Memory B cell (primary cell): ENCODE measurements around the gene EXPH5.
"Not testable (repeated sequence)": the region's sequence is repeated elsewhere in the genome, so short reads cannot be mapped to it uniquely, and the experiment has no call there.

Source experiments
- ATAC-seq: fragments of 150-1000 bp; cut with Tn5 transposase; 2 replicates; pipeline ENCODE4 v1.10.0; 2021; ENCODE audit warnings: low read depth, mild to moderate bottlenecking, moderate library complexity
- DNase-seq, 2 donors: peaks; one replicate each; pipeline ENCODE4 v3.0.0; 2022; ENCODE audit warnings: low spot score in 2 of 2
- H3K27ac Mint-ChIP-seq: one replicate; pipeline ENCODE4 v1.8.0; 2022; ENCODE audit warnings: mild to moderate bottlenecking, moderate library complexity, mixed read lengths
- H3K27me3 Mint-ChIP-seq: one replicate; pipeline ENCODE4 v1.8.0; 2022; ENCODE audit warnings: mixed read lengths
- H3K36me3 Mint-ChIP-seq: one replicate; pipeline ENCODE4 v1.8.0; 2022; ENCODE audit warnings: mild to moderate bottlenecking, mixed read lengths
- H3K4me1 Mint-ChIP-seq: one replicate; pipeline ENCODE4 v1.8.0; 2022; ENCODE audit warnings: mixed read lengths
- H3K4me3 Mint-ChIP-seq: one replicate; pipeline ENCODE4 v1.8.0; 2022; ENCODE audit warnings: mild to moderate bottlenecking, moderate library complexity, mixed read lengths
- H3K9me3 Mint-ChIP-seq: one replicate; pipeline ENCODE4 v1.8.0; 2022; ENCODE audit warnings: mixed read lengths

Gene EXPH5

DNA sequence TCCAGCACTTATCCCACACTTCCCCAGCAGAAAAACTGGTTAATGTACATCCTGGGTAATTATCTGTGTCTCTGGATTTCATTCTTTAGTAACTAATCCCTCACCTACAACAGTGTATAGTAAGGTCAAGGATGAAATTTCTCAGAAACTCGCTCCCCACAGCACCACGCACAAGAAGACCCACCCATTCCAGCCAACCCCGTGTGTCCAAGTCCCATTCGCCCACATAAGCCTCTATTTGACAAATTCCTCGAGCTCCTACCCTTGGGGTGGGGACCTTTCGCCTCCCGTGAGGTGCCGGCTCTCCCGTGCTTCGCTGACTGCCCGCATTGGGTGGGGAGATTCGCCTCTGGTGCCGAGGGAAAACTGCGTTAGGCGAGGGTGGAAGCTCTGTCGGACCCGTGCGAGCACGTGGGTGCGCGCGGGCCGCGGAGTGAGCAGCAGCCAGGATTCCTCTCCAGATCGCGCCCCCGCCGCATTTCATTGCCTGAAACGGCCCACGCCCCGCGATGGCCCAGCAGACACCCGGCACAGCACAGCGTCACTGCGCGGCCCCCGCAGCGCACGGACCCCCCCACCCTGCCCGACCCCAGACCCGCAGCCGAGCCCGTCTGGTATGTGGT is 866 bp downstream of the EXPH5 start:
- Mint-ChIP-seq H3K27ac (no peak overlapping the region), H3K9me3 (no peaks in the 10 kb centered on the region), H3K4me1 (peaks cover 8% of the 10 kb centered on the region), H3K4me3 (peak overlapping the region; percentile 82), H3K36me3 (no peaks in the 10 kb centered on the region), H3K27me3 (peaks cover 23% of the 10 kb centered on the region)
- DNase-seq (peak in 1 of 2 donors; percentile 27), ATAC-seq (peak; percentile 24)

GRCh38 chr11:108591893-108592292 is 1.7 kb downstream of the EXPH5 start:
- Mint-ChIP-seq H3K4me1 (peaks cover 8% of the 10 kb centered on the region), H3K9me3 (no peaks in the 10 kb centered on the region), H3K4me3 (peak overlapping the region; percentile 82), H3K36me3 (no peaks in the 10 kb centered on the region), H3K27ac (no peak overlapping the region), H3K27me3 (peaks cover 25% of the 10 kb centered on the region)
- DNase-seq (no peak), ATAC-seq (no peak)

DNA sequence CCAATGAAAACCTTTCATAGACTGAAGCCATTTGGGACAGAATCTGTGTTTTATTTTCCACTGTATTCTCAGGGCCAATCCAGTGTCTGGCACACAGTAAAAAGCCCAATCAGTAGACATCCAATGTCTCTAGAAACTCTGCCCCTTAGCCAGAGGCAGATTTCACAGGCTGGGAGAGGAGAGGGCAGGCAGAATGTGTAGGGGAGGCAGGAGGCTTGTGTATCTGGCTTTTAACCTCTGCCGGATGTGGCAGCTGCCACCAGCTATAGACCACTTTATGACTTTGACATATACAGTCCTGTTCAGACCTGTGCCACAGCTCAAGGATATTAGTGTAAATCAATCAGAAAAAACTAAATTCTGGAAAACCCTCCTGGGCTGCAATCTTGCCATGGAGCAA is 4.4 kb downstream of the EXPH5 start:
- Mint-ChIP-seq H3K4me1 (peaks cover 8% of the 10 kb centered on the region), H3K27me3 (peaks cover 12% of the 10 kb centered on the region), H3K4me3 (no peak overlapping the region), H3K36me3 (no peaks in the 10 kb centered on the region), H3K9me3 (no peaks in the 10 kb centered on the region), H3K27ac (no peak overlapping the region)
- ATAC-seq (no peak), DNase-seq (no peak)

DNA sequence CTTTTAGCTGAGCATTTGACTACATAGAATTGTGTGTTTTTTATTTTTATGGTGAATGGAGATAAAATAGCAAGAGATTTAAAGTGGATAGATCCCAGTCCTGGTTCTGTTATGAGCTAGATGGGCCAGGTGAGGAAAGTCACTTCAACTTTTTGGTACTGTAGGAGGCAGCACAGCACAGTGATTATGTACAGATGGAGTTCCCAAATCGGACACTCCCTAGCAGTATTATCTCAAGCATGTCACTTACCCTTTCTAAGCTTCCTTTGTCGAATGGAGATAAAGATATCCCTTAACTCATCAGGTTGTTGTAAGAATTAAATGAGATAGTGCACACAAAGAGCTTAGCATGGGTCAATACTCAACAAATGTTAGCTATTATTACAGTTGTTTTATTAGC is 5.3 kb downstream of the EXPH5 start:
- ATAC-seq (no peak), DNase-seq (no peak)
- Mint-ChIP-seq H3K27me3 (peaks cover 11% of the 10 kb centered on the region), H3K4me3 (no peak overlapping the region), H3K27ac (no peak overlapping the region), H3K36me3 (no peaks in the 10 kb centered on the region), H3K4me1 (peaks cover 5% of the 10 kb centered on the region), H3K9me3 (no peaks in the 10 kb centered on the region)

DNA sequence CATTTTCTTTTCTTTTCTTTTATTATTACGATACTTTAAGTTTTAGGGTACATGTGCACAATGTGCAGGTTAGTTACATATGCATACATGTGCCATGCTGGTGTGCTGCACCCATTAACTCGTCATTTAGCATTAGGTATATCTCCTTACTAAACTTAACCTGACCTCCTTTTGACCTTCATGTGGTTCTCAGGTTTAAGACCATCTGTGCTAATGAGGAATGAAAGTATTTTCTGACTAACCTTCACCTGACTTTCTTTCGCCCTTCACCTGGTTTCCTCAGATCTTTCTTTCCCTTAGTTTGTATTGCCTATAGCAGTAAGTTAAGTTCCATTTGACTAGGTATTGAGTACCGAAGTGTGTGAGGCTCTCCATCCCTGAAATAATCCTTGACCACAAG is 6.5 kb downstream of the EXPH5 start:
- H3K27ac Mint-ChIP-seq, result no peak overlapping the region
- no peak overlapping the region for H3K4me3 Mint-ChIP-seq
- peaks cover 4% of the 10 kb centered on the region for H3K27me3 Mint-ChIP-seq
- DNase-seq, result no peak
- no peak for ATAC-seq
- H3K9me3 Mint-ChIP-seq, result no peaks in the 10 kb centered on the region
- H3K36me3 Mint-ChIP-seq, result no peaks in the 10 kb centered on the region
- no peaks in the 10 kb centered on the region for H3K4me1 Mint-ChIP-seq

- no peak overlapping the region for H3K27ac Mint-ChIP-seq
- DNase-seq (no peak), ATAC-seq (no peak)
- no peak overlapping the region for H3K4me3 Mint-ChIP-seq
- peaks cover 4% of the 10 kb centered on the region for H3K27me3 Mint-ChIP-seq
- no peaks in the 10 kb centered on the region for H3K9me3 Mint-ChIP-seq
- no peaks in the 10 kb centered on the region for H3K36me3 Mint-ChIP-seq
- H3K4me1 Mint-ChIP-seq, result no peaks in the 10 kb centered on the region
Measured at GRCh38 chr11:108586600-108586999, 7.0 kb downstream of the EXPH5 start.

DNA sequence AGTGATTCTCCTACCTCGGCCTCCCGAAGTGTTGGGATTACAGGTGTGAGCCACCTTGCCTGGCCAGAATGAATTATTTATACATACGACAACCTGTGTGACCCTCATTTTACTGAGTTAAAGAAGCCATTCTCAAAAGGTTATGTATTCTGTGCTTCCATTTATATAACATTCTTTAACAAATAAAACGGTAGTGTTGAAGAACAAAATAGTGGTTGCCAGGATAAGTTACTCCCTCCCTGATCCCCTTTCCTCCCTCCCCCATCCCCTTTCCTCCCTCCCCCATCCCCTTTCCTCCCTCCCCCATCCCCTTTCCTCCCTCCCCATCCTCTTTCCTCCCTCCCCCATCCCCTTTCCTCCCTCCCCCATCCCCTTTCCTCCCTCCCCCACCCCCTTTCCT is 7.4 kb downstream of the EXPH5 start:
- H3K27ac Mint-ChIP-seq, ATAC-seq, H3K27me3 Mint-ChIP-seq, H3K4me3 Mint-ChIP-seq, H3K9me3 Mint-ChIP-seq, DNase-seq, H3K4me1 Mint-ChIP-seq, H3K36me3 Mint-ChIP-seq: not testable (repeated sequence)

GRCh38 chr11:108584973-108585372 is 8.6 kb downstream of the EXPH5 start:
- Mint-ChIP-seq H3K4me1 (no peaks in the 10 kb centered on the region), H3K36me3 (no peaks in the 10 kb centered on the region), H3K9me3 (no peaks in the 10 kb centered on the region), H3K27ac (no peak overlapping the region), H3K4me3 (no peak overlapping the region), H3K27me3 (peaks cover 6% of the 10 kb centered on the region)
- DNase-seq, result no peak
- no peak for ATAC-seq

GRCh38 chr11:108580645-108581044 is 12.9 kb downstream of the EXPH5 start:
- Mint-ChIP-seq H3K4me1 (no peaks in the 10 kb centered on the region), H3K27me3 (peaks cover 10% of the 10 kb centered on the region), H3K9me3 (no peaks in the 10 kb centered on the region), H3K4me3 (no peak overlapping the region), H3K27ac (no peak overlapping the region), H3K36me3 (no peaks in the 10 kb centered on the region)
- ATAC-seq (no peak), DNase-seq (no peak)

GRCh38 chr11:108580043-108580442 is 13.5 kb downstream of the EXPH5 start:
- no peaks in the 10 kb centered on the region for H3K4me1 Mint-ChIP-seq
- peaks cover 10% of the 10 kb centered on the region for H3K27me3 Mint-ChIP-seq
- ATAC-seq (no peak), DNase-seq (no peak)
- H3K9me3 Mint-ChIP-seq, result no peaks in the 10 kb centered on the region
- no peak overlapping the region for H3K4me3 Mint-ChIP-seq
- no peaks in the 10 kb centered on the region for H3K36me3 Mint-ChIP-seq
- H3K27ac Mint-ChIP-seq, result no peak overlapping the region

DNA sequence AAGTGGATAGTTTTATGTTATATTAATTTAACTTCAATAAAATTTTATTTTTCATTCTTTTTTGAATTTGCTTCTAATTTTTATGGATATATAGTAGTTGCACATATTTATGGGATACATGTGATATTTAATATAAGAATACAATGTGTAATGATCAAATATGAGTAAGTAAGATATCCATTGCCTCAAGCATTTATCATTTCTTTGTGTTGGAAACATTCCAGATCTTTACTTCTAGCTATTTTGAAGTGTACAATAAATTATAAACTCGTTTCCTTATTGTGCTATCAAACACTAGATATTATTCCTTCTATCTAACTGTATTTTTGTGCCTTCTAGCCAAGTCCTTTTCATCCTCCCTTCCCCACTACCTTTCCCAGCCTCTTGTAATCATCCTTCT is 17.0 kb downstream of the EXPH5 start:
- no peak overlapping the region for H3K27ac Mint-ChIP-seq
- no peaks in the 10 kb centered on the region for H3K4me1 Mint-ChIP-seq
- H3K36me3 Mint-ChIP-seq, result no peaks in the 10 kb centered on the region
- peaks cover 7% of the 10 kb centered on the region for H3K27me3 Mint-ChIP-seq
- H3K9me3 Mint-ChIP-seq, result no peaks in the 10 kb centered on the region
- DNase-seq, result no peak
- H3K4me3 Mint-ChIP-seq, result no peak overlapping the region
- ATAC-seq, result no peak

GRCh38 chr11:108574675-108575074 is 18.9 kb downstream of the EXPH5 start:
- peaks cover 5% of the 10 kb centered on the region for H3K27me3 Mint-ChIP-seq
- no peak overlapping the region for H3K27ac Mint-ChIP-seq
- ATAC-seq (no peak), DNase-seq (no peak)
- no peaks in the 10 kb centered on the region for H3K4me1 Mint-ChIP-seq
- no peaks in the 10 kb centered on the region for H3K9me3 Mint-ChIP-seq
- no peak overlapping the region for H3K4me3 Mint-ChIP-seq
- H3K36me3 Mint-ChIP-seq, result no peaks in the 10 kb centered on the region

DNA sequence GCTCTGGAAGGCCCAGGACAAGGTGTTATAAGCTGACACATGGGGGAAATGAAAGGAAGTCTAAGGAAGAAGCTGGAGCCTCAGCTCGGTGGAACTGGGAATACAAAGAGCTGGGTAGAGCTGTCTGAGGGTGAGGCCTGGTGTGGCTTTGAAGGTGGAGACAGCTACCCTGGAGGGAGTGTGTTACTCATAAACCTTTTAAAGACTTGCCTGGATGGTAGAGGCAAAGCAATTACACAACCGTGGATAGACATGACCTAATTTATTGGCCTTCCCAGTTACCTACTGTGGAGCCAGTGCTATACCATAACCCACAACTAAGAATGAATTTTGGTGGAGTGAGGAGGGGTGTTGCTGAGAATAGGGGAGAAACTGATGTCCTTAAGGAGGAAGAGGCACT is 22.6 kb downstream of the EXPH5 start:
- no peak overlapping the region for H3K4me3 Mint-ChIP-seq
- DNase-seq, result no peak
- no peaks in the 10 kb centered on the region for H3K9me3 Mint-ChIP-seq
- ATAC-seq, result no peak
- no peaks in the 10 kb centered on the region for H3K4me1 Mint-ChIP-seq
- H3K36me3 Mint-ChIP-seq, result no peaks in the 10 kb centered on the region
- peaks cover 2% of the 10 kb centered on the region for H3K27me3 Mint-ChIP-seq
- no peak overlapping the region for H3K27ac Mint-ChIP-seq

DNA sequence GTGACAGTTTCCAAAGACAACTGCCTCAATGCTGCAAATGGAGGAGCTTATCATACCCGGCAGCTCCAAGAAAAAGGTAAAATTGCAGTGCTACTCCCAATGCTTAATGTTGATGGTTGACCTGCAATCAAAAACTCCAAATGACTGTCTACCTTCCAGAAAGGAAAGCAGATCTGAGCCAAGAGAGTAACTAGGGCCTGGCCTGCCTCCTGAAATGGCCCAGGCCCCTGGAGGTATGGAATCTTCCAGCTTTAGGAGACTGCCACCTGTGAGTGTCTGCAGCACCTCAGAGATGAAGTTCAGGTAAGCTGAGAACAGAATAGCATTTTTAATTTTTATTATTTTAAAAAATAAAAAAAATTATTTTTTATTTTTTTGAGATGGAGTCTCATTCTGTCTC is 23.7 kb downstream of the EXPH5 start:
- H3K9me3 Mint-ChIP-seq, result no peaks in the 10 kb centered on the region
- no peak overlapping the region for H3K4me3 Mint-ChIP-seq
- H3K4me1 Mint-ChIP-seq, result no peaks in the 10 kb centered on the region
- no peak for DNase-seq
- H3K27ac Mint-ChIP-seq, result no peak overlapping the region
- peaks cover 2% of the 10 kb centered on the region for H3K27me3 Mint-ChIP-seq
- H3K36me3 Mint-ChIP-seq, result no peaks in the 10 kb centered on the region
- ATAC-seq, result no peak

- Mint-ChIP-seq H3K4me1 (no peaks in the 10 kb centered on the region), H3K27me3 (peaks cover 2% of the 10 kb centered on the region), H3K27ac (no peak overlapping the region), H3K9me3 (no peaks in the 10 kb centered on the region), H3K4me3 (no peak overlapping the region), H3K36me3 (no peaks in the 10 kb centered on the region)
- no peak for DNase-seq
- no peak for ATAC-seq
Measured at GRCh38 chr11:108568195-108568858, 25.2 kb downstream of the EXPH5 start.
